CD4-positive, alpha-beta memory T cell (primary cell): ENCODE results near the gene VSIR. TPM values are rescaled to one million over a fixed set of nuclear protein-coding genes. Genes with fewer than 3 reads are reported as not detected.
A peak's percentile ranks its signal among the peaks of the same experiment; 100 is the strongest.

ENCODE experiments used
- CTCF ChIA-PET: fragments of 350-600 bp; sonication (Branson Sonifier 250); formaldehyde crosslinking; loops from one replicate; lab custom pipeline; 2021; ENCODE audit warnings: inconsistent platforms; ENCODE audit not compliant: partially characterized antibody; lab: Charles Lee
- POLR2A ChIA-PET: fragments of 350-600 bp; sonication (Branson Sonifier 250); formaldehyde crosslinking; loops from one replicate; lab custom pipeline; 2021; ENCODE audit not compliant: partially characterized antibody; lab: Charles Lee
- DNase-seq, 5 donors: peaks; one replicate each; pipeline versions ENCODE4 v3.0.0 to v3.0.0-alpha.2; 2020 to 2022; ENCODE audit warnings: mixed read lengths in 1 of 5
- H3K27ac ChIP-seq: one replicate; pipeline ENCODE4 v1.7.0; 2013; ENCODE audit warnings: low read depth, low read length
- H3K27me3 ChIP-seq: 2 replicates; pipeline ENCODE4 v1.7.0; 2013; ENCODE audit warnings: mild to moderate bottlenecking, low read length, moderate library complexity; ENCODE audit not compliant: insufficient read depth
- H3K36me3 ChIP-seq: 2 replicates; pipeline ENCODE4 v1.7.0; 2013; ENCODE audit warnings: mild to moderate bottlenecking, low read length, moderate library complexity; ENCODE audit not compliant: insufficient read depth
- H3K4me1 ChIP-seq: 2 replicates; pipeline ENCODE4 v1.7.0; 2013; ENCODE audit warnings: mild to moderate bottlenecking, low read length, moderate library complexity; ENCODE audit not compliant: insufficient read depth
- H3K4me3 ChIP-seq, 2 donors: one replicate each; pipeline ENCODE4 v1.7.0; 2013; ENCODE audit warnings: low read length in 2 of 2, mild to moderate bottlenecking in 1 of 2
- H3K9me3 ChIP-seq, 2 donors: one replicate each; pipeline ENCODE4 v1.7.0; 2013; ENCODE audit warnings: low read length in 2 of 2, control low read depth in 1 of 2; ENCODE audit not compliant: control insufficient read depth in 1 of 2
- H3K27ac Mint-ChIP-seq, 7 donors: one replicate each; pipeline ENCODE4 v1.8.0; 2020 to 2021; ENCODE audit warnings: mixed read lengths in 7 of 7, mild to moderate bottlenecking in 6 of 7, inconsistent platforms in 3 of 7, moderate library complexity in 3 of 7
- H3K27me3 Mint-ChIP-seq, 2 donors: one replicate each; pipeline ENCODE4 v1.8.0; 2020 to 2021; ENCODE audit warnings: mixed read lengths in 2 of 2
- H3K36me3 Mint-ChIP-seq, 2 donors: one replicate each; pipeline ENCODE4 v1.8.0; 2020 to 2021; ENCODE audit warnings: mixed read lengths in 2 of 2, inconsistent platforms in 1 of 2, mild to moderate bottlenecking in 1 of 2
- H3K4me1 Mint-ChIP-seq, 4 donors: one replicate each; pipeline ENCODE4 v1.8.0; 2020 to 2021; ENCODE audit warnings: mixed read lengths in 4 of 4, mild to moderate bottlenecking in 1 of 4
- H3K4me3 Mint-ChIP-seq, 8 donors: one replicate each; pipeline ENCODE4 v1.8.0; 2020 to 2021; ENCODE audit warnings: mixed read lengths in 8 of 8, mild to moderate bottlenecking in 7 of 8, moderate library complexity in 6 of 8, inconsistent platforms in 3 of 8
- H3K9me3 Mint-ChIP-seq, 8 donors: one replicate each; pipeline ENCODE4 v1.8.0; 2020 to 2021; ENCODE audit warnings: mixed read lengths in 8 of 8, mild to moderate bottlenecking in 5 of 8, inconsistent platforms in 3 of 8, moderate library complexity in 1 of 8
- intact Hi-C: fragments of 100-400 bp; cut with micrococcal nuclease; formaldehyde crosslinking; loops from one replicate; pipeline ENCODE4 v1.15.1; 2023
- polyA plus RNA-seq, 2 donors: library from polyadenylated mRNA; unstranded; fragments of 300-500 nt; fragmentation: Illumina TruSeq; gene quantifications; one replicate each; pipeline ENCODE4 v1.2.3, GENCODE V29; 2021
- total RNA-seq, 2 experiments: library from RNA; stranded (reverse); gene quantifications; one replicate each; pipeline ENCODE4 v1.2.3, GENCODE V29; 2021

The VSIR gene
- total and polyA plus RNA-seq, 4 experiments from 2014 or later = 97.8 to 372 (median 224) TPM

- POLR2A ChIA-PET = interaction anchor here (0.6 to 35.3 kb wide), 6 partner anchors 14 to 60 kb away, joined by 3 to 1191 read pairs (median 47); partner anchors contain the start of gene VSIR
These were observed 60.7 kb downstream of the VSIR start for GRCh38 chr10:71712572-71713134.

GRCh38 chr10:71712170-71712569 lies 61.1 kb downstream of the VSIR start:
- H3K27ac Mint-ChIP-seq = peak overlapping the region; percentile 86 to 99 (median 98)
- Histone ChIP-seq H3K27ac (peak overlapping the region; percentile 69), H3K36me3 (no peaks in the 10 kb centered on the region), H3K4me3 (no peak overlapping the region), H3K27me3 (no peaks in the 10 kb centered on the region), H3K9me3 (no peaks in the 10 kb centered on the region), H3K4me1 (peaks cover 66% of the 10 kb centered on the region)
- peak overlapping the region in 4 of 8 donors; percentile 7 to 81 (median 41) for H3K4me3 Mint-ChIP-seq
- H3K36me3 Mint-ChIP-seq = no peaks in the 10 kb centered on the region
- no peaks in the 10 kb centered on the region for H3K9me3 Mint-ChIP-seq
- intact Hi-C loops = no loop called here
- ChIA-PET POLR2A (interaction anchor here (0.6 to 35.3 kb wide), 6 partner anchors 13 to 61 kb away, joined by 3 to 1191 read pairs (median 47); partner anchors contain the start of gene VSIR), CTCF (interaction anchor here (0.8 to 16.2 kb wide), 7 partner anchors 15 to 62 kb away, joined by 3 to 177 read pairs (median 4); partner anchors contain the start of gene VSIR)
- no peaks in the 10 kb centered on the region for H3K27me3 Mint-ChIP-seq
- peaks cover 41 to 85% (median 65%) of the 10 kb centered on the region in 4 donors for H3K4me1 Mint-ChIP-seq
- no peak for DNase-seq

More at GRCh38 chr10:71712572-71713134, 60.7 kb downstream of the VSIR start:
- Histone ChIP-seq H3K36me3 (no peaks in the 10 kb centered on the region), H3K9me3 (no peaks in the 10 kb centered on the region), H3K27me3 (no peaks in the 10 kb centered on the region), H3K4me3 (no peak overlapping the region), H3K27ac (peak overlapping the region; percentile 69), H3K4me1 (peaks cover 67% of the 10 kb centered on the region)
- Mint-ChIP-seq H3K9me3 (no peaks in the 10 kb centered on the region), H3K27ac (peak overlapping the region; percentile 96 to 99 (median 98)), H3K27me3 (no peaks in the 10 kb centered on the region), H3K4me1 (peaks cover 38 to 87% (median 66%) of the 10 kb centered on the region in 4 donors), H3K36me3 (no peaks in the 10 kb centered on the region), H3K4me3 (peak overlapping the region; percentile 52 to 93 (median 85))
- CTCF ChIA-PET = interaction anchor here (0.9 to 16.2 kb wide), 10 partner anchors 15 to 99 kb away, joined by 3 to 177 read pairs (median 4); partner anchors contain the start of gene VSIR
- DNase-seq = peak in 1 of 5 donors; percentile 40
- intact Hi-C loops = loop anchor here (1.0 kb wide), 1 partner anchor 15 kb away; no protein-coding TSS in a partner anchor

DNA sequence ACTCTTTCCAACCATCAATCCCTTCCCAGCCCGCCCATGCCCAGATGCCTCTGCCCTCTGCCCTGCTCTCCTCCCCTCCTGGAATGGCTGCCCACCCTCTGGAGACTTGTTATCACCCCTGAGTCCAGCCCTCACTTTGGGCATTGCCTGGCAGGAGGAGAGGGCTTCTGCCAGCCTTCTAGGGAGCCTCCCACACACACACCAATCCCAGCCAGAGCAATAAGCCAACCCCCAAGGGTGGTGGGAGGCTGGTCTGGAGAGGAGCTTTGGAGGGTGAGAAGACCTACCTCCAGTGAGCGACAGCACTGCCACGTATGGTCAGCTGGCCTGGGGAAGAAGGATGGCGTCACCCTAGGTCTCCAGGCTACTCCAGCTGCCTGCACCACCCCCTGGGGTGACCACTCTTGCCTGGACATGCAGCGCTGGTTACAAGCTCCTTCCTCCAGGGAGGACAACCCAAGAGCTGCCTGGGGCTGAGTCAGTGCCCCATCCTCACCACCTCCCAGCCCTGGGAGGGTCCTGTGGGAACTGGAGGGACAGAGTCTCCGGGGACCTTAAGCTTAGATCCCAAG lies 62.2 kb downstream of the VSIR start:
- Mint-ChIP-seq H3K4me3 (no peak overlapping the region), H3K9me3 (no peaks in the 10 kb centered on the region), H3K36me3 (no peaks in the 10 kb centered on the region), H3K4me1 (peaks cover 41 to 77% (median 61%) of the 10 kb centered on the region in 4 donors), H3K27ac (peak overlapping the region; percentile 70 to 99 (median 98)), H3K27me3 (no peaks in the 10 kb centered on the region)
- Histone ChIP-seq H3K9me3 (no peaks in the 10 kb centered on the region), H3K36me3 (no peaks in the 10 kb centered on the region), H3K4me1 (peaks cover 56% of the 10 kb centered on the region), H3K4me3 (no peak overlapping the region), H3K27me3 (no peaks in the 10 kb centered on the region), H3K27ac (no peak overlapping the region)
- intact Hi-C loops = no loop called here
- DNase-seq = peak in 1 of 5 donors; percentile 19
- ChIA-PET POLR2A (interaction anchor here (4.9 to 35.3 kb wide), 4 partner anchors 16 to 62 kb away, joined by 32 to 1191 read pairs (median 129); partner anchors contain the start of gene VSIR), CTCF (interaction anchor here (0.8 to 16.2 kb wide), 7 partner anchors 15 to 63 kb away, joined by 3 to 177 read pairs (median 8); partner anchors contain the start of gene VSIR)

DNA sequence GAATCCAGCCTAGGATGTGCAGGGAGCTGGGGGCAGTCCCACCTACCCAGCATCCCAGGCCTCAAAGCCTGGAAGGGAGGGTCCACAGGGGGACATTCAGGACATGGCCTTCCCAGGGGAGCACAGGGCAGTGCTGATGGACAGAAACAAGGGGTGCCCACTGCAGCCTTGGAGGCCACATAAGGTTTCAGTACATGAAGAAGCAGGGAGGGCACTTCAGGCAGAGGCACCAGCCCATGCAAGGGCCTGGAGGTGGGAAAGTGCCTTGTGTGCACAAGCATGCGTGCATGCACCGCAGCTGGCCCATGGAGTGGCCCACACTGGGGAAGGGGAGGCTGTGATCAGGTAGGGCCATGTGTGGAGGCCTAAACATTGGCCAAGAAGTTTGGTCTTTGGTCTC lies 62.8 kb downstream of the VSIR start:
- no peaks in the 10 kb centered on the region for H3K27me3 ChIP-seq
- Mint-ChIP-seq H3K4me1 (peaks cover 37 to 70% (median 56%) of the 10 kb centered on the region in 4 donors), H3K9me3 (no peaks in the 10 kb centered on the region), H3K4me3 (no peak overlapping the region), H3K36me3 (no peaks in the 10 kb centered on the region), H3K27ac (peak overlapping the region in 6 of 7 donors; percentile 64 to 99 (median 82)), H3K27me3 (no peaks in the 10 kb centered on the region)
- no peaks in the 10 kb centered on the region for H3K9me3 ChIP-seq
- intact Hi-C loops = no loop called here
- no peaks in the 10 kb centered on the region for H3K36me3 ChIP-seq
- POLR2A ChIA-PET = interaction anchor here (0.9 to 35.3 kb wide), 5 partner anchors 16 to 62 kb away, joined by 3 to 1191 read pairs (median 62); partner anchors contain the start of gene VSIR
- no peak overlapping the region for H3K4me3 ChIP-seq
- CTCF ChIA-PET = interaction anchor here (1.5 to 21.0 kb wide), 6 partner anchors 15 to 59 kb away, joined by 4 to 379 read pairs (median 85); partner anchors contain the start of gene VSIR
- peak in 1 of 5 donors; percentile 25 for DNase-seq
- H3K4me1 ChIP-seq = peaks cover 49% of the 10 kb centered on the region
- no peak overlapping the region for H3K27ac ChIP-seq

DNA sequence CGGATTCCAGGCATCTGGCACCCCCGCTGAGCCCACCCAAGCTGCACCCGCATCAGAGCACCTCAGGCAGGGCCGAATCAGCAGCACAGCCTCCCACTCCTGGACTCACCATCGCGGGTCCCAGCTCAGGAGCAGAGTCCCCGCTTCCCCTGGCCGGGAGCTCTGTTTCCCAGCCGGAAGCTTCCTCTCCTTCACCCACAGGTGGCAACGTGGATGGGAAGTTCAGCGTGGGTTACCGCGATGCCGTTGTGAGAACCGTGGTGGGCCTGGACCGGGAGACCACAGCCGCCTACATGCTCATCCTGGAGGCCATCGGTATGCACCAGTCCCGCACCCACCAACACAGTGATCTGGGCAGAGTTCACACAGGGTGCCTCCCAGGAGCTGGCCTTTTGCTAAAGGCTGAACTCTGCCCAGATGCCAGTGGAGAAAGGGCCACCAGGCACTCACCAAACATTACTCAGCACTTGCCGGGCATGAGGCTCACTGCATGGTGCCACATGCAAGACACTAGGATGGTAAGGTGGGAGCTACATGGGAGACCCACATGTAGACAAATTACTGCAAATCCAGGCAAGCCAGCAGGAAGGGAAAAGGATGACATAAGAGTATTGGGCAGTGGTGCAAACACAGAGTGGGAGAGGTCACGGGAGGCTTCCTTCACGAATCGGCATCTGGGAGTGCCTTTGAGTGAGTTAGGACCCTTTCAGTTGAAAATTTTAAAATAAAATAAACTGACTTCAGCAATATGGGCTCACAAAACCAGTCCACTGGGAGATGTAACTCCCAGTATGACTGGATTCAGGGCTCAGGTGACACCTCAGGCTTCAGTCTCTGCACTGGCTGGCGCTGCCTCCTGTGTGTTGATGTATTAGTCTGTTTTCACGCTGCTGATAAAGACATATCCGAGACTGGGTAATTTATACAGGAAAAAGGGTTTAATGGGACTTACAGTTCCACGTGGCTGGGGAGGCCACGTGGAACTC lies 64.1 kb downstream of the VSIR start:
- Mint-ChIP-seq H3K4me1 (peaks cover 33 to 58% (median 46%) of the 10 kb centered on the region in 4 donors), H3K4me3 (no peak overlapping the region), H3K9me3 (no peaks in the 10 kb centered on the region), H3K36me3 (no peaks in the 10 kb centered on the region), H3K27me3 (no peaks in the 10 kb centered on the region), H3K27ac (peak overlapping the region in 6 of 7 donors; percentile 10 to 84 (median 68))
- no peaks in the 10 kb centered on the region for H3K36me3 ChIP-seq
- ChIA-PET POLR2A (interaction anchor here (0.9 to 35.3 kb wide), 10 partner anchors 11 to 390 kb away, joined by 3 to 1191 read pairs (median 6); partner anchors contain the start of genes SLC29A3 and VSIR), CTCF (interaction anchor here (0.8 to 21.0 kb wide), 24 partner anchors 8 to 401 kb away, joined by 3 to 379 read pairs (median 8); partner anchors contain the start of genes SLC29A3 and VSIR)
- intact Hi-C loops = loop anchor here (1.0 to 2.0 kb wide), 2 partner anchors 325 to 394 kb away; no protein-coding TSS in a partner anchor
- no peaks in the 10 kb centered on the region for H3K27me3 ChIP-seq
- peaks cover 36% of the 10 kb centered on the region for H3K4me1 ChIP-seq
- no peaks in the 10 kb centered on the region for H3K9me3 ChIP-seq
- H3K27ac ChIP-seq = no peak overlapping the region
- no peak overlapping the region for H3K4me3 ChIP-seq
- DNase-seq = peak in 1 of 5 donors; percentile 38

- Histone ChIP-seq H3K4me1 (peaks cover 27% of the 10 kb centered on the region), H3K9me3 (no peaks in the 10 kb centered on the region), H3K36me3 (no peaks in the 10 kb centered on the region), H3K27me3 (no peaks in the 10 kb centered on the region), H3K4me3 (no peak overlapping the region), H3K27ac (no peak overlapping the region)
- DNase-seq = peak in 4 of 5 donors; percentile 51 to 66 (median 59)
- Mint-ChIP-seq H3K9me3 (no peaks in the 10 kb centered on the region), H3K36me3 (no peaks in the 10 kb centered on the region), H3K4me3 (peak overlapping the region in 3 of 8 donors; percentile 25 to 34 (median 29)), H3K27ac (peak overlapping the region in 4 of 7 donors; percentile 18 to 52 (median 20)), H3K27me3 (no peaks in the 10 kb centered on the region), H3K4me1 (peaks cover 27 to 49% (median 38%) of the 10 kb centered on the region in 4 donors)
- ChIA-PET POLR2A (interaction anchor here (0.7 to 35.3 kb wide), 11 partner anchors 10 to 389 kb away, joined by 3 to 1191 read pairs (median 8); partner anchors contain the start of genes SLC29A3 and VSIR), CTCF (interaction anchor here (0.6 to 21.0 kb wide), 40 partner anchors 9 to 400 kb away, joined by 3 to 379 read pairs (median 4); partner anchors contain the start of genes C10orf105, SLC29A3 and VSIR)
- intact Hi-C loops = loop anchor here (1.0 to 2.0 kb wide), 2 partner anchors 324 to 394 kb away; no protein-coding TSS in a partner anchor
These were observed 65.0 kb downstream of the VSIR start for GRCh38 chr10:71708301-71708703.
